Trophoblast cell (in vitro differentiated cells and primary cell): Measurements from ENCODE around the gene VTI1A.

Experiments
- DNase-seq, 2 donors: peaks; one replicate each; pipeline ENCODE4 v3.0.0-alpha.2; 2016
- H2AFZ ChIP-seq: 2 replicates; pipeline ENCODE4 v1.6.1; 2013; ENCODE audit warnings: low read length, moderate library complexity, mild to moderate bottlenecking; ENCODE audit not compliant: insufficient read depth, poor library complexity
- H2AK5ac ChIP-seq: 2 replicates; pipeline ENCODE4 v1.6.1; 2013; ENCODE audit warnings: mild to moderate bottlenecking, low read length
- H2BK120ac ChIP-seq: 2 replicates; pipeline ENCODE4 v1.6.1; 2013; ENCODE audit warnings: low read length, mild to moderate bottlenecking, moderate library complexity; ENCODE audit not compliant: insufficient read depth, poor library complexity
- H2BK12ac ChIP-seq: 2 replicates; pipeline ENCODE4 v1.6.1; 2013; ENCODE audit warnings: mild to moderate bottlenecking, low read length, moderate library complexity
- H2BK5ac ChIP-seq: 2 replicates; pipeline ENCODE4 v1.6.1; 2013; ENCODE audit warnings: low read length, low read depth, moderate library complexity, mild to moderate bottlenecking; ENCODE audit not compliant: poor library complexity
- H3K14ac ChIP-seq: 2 replicates; pipeline ENCODE4 v1.6.1; 2013; ENCODE audit warnings: mild to moderate bottlenecking, low read length
- H3K18ac ChIP-seq: 2 replicates; pipeline ENCODE4 v1.6.1; 2013; ENCODE audit warnings: mild to moderate bottlenecking, low read length
- H3K23ac ChIP-seq: 2 replicates; pipeline ENCODE4 v1.6.1; 2013; ENCODE audit warnings: low read length
- H3K27ac ChIP-seq: 2 replicates; pipeline ENCODE4 v1.5.1; 2013; ENCODE audit warnings: low read depth, mild to moderate bottlenecking, inconsistent platforms, low read length, moderate library complexity
- H3K27me3 ChIP-seq: 2 replicates; pipeline ENCODE4 v1.6.1; 2013; ENCODE audit warnings: inconsistent platforms, mild to moderate bottlenecking, low read length, moderate library complexity; ENCODE audit not compliant: insufficient read depth
- H3K36me3 ChIP-seq, 2 experiments: 1 replicate in 1 of 2; 2 replicates in 1 of 2; pipeline ENCODE4 v1.6.1; 2013; ENCODE audit warnings: low read length in 2 of 2, mild to moderate bottlenecking in 2 of 2, moderate library complexity in 1 of 2; ENCODE audit not compliant: insufficient read depth in 2 of 2, control insufficient read depth in 1 of 2
- H3K4ac ChIP-seq: 2 replicates; pipeline ENCODE4 v1.6.1; 2013; ENCODE audit warnings: low read depth, mild to moderate bottlenecking, low read length, moderate library complexity
- H3K4me1 ChIP-seq, 2 experiments: 1 replicate in 1 of 2; 2 replicates in 1 of 2; pipeline ENCODE4 v1.6.1; 2013; ENCODE audit warnings: low read length in 2 of 2, mild to moderate bottlenecking in 2 of 2, moderate library complexity in 1 of 2; ENCODE audit not compliant: insufficient read depth in 2 of 2, control insufficient read depth in 1 of 2
- H3K4me2 ChIP-seq: 2 replicates; pipeline ENCODE4 v1.6.1; 2013; ENCODE audit warnings: inconsistent platforms, mild to moderate bottlenecking, low read length, moderate library complexity
- H3K4me3 ChIP-seq: 2 replicates; pipeline ENCODE4 v1.5.1; 2013; ENCODE audit warnings: mild to moderate bottlenecking, low read depth, low read length, inconsistent platforms
- H3K79me1 ChIP-seq: one replicate; pipeline ENCODE4 v1.6.1; 2013; ENCODE audit warnings: low read length
- H3K79me2 ChIP-seq: 2 replicates; pipeline ENCODE4 v1.6.1; 2013; ENCODE audit warnings: low read length, mild to moderate bottlenecking; ENCODE audit not compliant: control insufficient read depth, insufficient read depth, poor library complexity
- H3K9ac ChIP-seq: 2 replicates; pipeline ENCODE4 v1.6.1; 2013; ENCODE audit warnings: mild to moderate bottlenecking, low read length
- H3K9me3 ChIP-seq: 2 replicates; pipeline ENCODE4 v1.6.1; 2013; ENCODE audit warnings: low read depth, mild to moderate bottlenecking, control low read depth, inconsistent platforms, low read length; ENCODE audit not compliant: insufficient read depth
- H4K12ac ChIP-seq: 2 replicates; pipeline ENCODE4 v1.6.1; 2013; ENCODE audit warnings: low read depth, mild to moderate bottlenecking, low read length, moderate library complexity
- H4K8ac ChIP-seq: 2 replicates; pipeline ENCODE4 v1.6.1; 2013; ENCODE audit warnings: low read depth, mild to moderate bottlenecking, low read length, moderate library complexity
- H4K91ac ChIP-seq: one replicate; pipeline ENCODE4 v1.6.1; 2013; ENCODE audit warnings: low read depth, mild to moderate bottlenecking, low read length, moderate library complexity
- WGBS: extraction: QIAGEN DNeasy Blood & Tissue Kit; methylation state at CpG from one replicate; pipeline ENCODE4 v1.1.7; 2013; ENCODE audit warnings: missing lambda C conversion rate; ENCODE audit not compliant: insufficient read length, insufficient coverage; ENCODE audit errors: extremely low coverage; 5-methylcytosine and 5-hydroxymethylcytosine counted together

The VTI1A gene

DNA sequence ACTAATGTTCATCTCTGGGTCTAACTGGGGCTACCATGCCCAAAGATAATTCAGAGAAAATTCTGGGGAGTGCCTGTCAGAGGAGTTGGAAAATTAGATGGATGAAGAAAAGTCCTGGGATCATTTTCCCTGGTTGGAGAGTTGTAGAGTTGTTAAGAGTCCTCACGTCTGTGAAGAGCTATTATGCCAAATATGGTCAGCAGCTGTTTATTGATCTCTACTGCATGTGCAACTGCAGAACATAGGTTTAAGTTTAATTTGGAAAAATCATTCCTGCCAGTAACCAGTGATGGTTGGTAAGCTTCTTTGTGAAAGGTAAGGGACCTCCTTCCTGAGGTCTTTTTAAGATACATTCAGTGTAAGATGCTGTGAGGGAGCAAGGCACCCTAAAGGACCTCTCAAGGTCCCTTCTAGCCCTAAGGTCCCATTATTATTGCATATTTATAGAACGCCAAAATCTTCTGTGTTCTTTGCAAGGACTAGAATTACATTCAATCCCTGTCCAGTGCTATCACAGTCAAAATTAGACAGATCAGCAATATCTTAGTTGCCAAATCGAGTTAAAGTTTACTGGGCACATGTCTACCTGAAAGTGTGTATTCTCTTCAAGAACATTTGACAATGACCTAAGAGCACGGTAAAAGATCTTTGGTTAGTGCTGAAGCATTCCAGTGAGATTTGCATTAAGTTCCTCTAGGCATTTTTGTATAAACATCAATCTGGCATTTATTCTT is 62.7 kb downstream of the VTI1A start:
- WGBS, result no CpG with 5 or more reads among the region's 4 CpGs
- Histone ChIP-seq H3K14ac (no peak overlapping the region), H3K23ac (no peak overlapping the region), H2AK5ac (no peak overlapping the region), H3K4me2 (no peak overlapping the region), H3K4me1 (no peaks in the 10 kb centered on the region), H3K79me1 (no peaks in the 10 kb centered on the region), H4K91ac (no peak overlapping the region), H2BK12ac (no peak overlapping the region), H3K79me2 (no peaks in the 10 kb centered on the region), H4K12ac (no peak overlapping the region), H3K36me3 (no peaks in the 10 kb centered on the region), H3K27ac (no peak overlapping the region), H2BK120ac (no peak overlapping the region), H3K4ac (no peak overlapping the region), H3K9me3 (no peaks in the 10 kb centered on the region), H2AFZ (no peak overlapping the region), H4K8ac (no peak overlapping the region), H3K18ac (no peak overlapping the region), H3K27me3 (no peaks in the 10 kb centered on the region), H3K4me3 (no peak overlapping the region), H3K9ac (no peak overlapping the region), H2BK5ac (no peak overlapping the region)
- no peak for DNase-seq

DNA sequence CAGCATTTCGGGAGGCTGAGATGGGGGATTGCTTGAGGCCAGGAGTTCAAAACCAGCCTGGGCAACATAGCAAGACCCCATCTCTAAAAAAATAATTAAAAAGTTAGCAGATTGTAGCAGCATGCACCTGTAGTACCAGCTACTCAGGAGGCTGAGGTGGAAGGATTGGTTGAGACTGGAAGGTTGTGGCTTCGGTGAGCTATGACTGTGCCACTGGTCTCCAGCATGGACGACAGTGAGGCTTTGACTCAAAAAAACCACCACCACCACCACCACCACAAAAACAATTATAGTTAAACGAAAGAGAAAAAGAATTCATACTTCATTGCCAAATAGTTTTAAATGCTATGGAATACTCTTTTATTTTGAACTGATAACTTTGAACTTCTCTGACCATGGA is 63.4 kb downstream of the VTI1A start:
- H3K23ac ChIP-seq, result no peak overlapping the region
- no peaks in the 10 kb centered on the region for H3K79me1 ChIP-seq
- H3K4me1 ChIP-seq, result no peaks in the 10 kb centered on the region

DNA sequence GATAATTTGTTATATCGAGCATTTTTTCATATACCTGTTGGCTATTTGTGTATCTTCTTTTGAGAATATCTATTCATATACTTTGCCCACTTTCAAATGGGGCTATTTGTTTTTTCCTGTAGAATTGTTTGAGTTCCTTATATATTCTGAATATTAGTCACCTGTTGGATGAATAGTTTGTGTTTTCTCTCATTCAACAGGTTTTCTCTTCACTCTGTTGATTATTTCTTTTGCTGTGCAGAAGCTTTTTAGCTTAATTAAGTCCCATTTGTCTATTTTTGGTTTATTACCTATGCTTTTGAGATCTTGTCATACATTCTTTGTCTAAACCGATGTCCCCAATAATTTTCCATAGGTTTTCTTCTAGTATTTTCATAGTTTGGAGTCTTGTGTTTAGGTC is 65.3 kb downstream of the VTI1A start:
- Histone ChIP-seq H3K79me2 (no peaks in the 10 kb centered on the region), H4K12ac (no peak overlapping the region), H3K18ac (no peak overlapping the region), H3K4ac (no peak overlapping the region), H3K4me1 (no peaks in the 10 kb centered on the region), H3K9ac (no peak overlapping the region), H3K9me3 (no peaks in the 10 kb centered on the region), H3K36me3 (no peaks in the 10 kb centered on the region), H3K79me1 (no peaks in the 10 kb centered on the region), H3K27me3 (no peaks in the 10 kb centered on the region), H3K4me2 (no peak overlapping the region), H4K91ac (no peak overlapping the region), H3K23ac (no peak overlapping the region), H3K27ac (no peak overlapping the region), H3K14ac (no peak overlapping the region), H3K4me3 (no peak overlapping the region), H2BK120ac (no peak overlapping the region), H4K8ac (no peak overlapping the region), H2BK12ac (no peak overlapping the region), H2AK5ac (no peak overlapping the region), H2BK5ac (no peak overlapping the region), H2AFZ (no peak overlapping the region)
- WGBS, result no CpG with 5 or more reads among the region's 2 CpGs
- DNase-seq, result no peak

More for the DNA sequence above, 63.4 kb downstream of the VTI1A start:
- Histone ChIP-seq H4K8ac (no peak overlapping the region), H2BK5ac (no peak overlapping the region), H3K27ac (no peak overlapping the region), H3K9me3 (no peaks in the 10 kb centered on the region), H2BK120ac (no peak overlapping the region), H3K4me3 (no peak overlapping the region), H3K36me3 (no peaks in the 10 kb centered on the region), H3K4me2 (no peak overlapping the region), H2AK5ac (no peak overlapping the region), H3K4ac (no peak overlapping the region), H3K27me3 (no peaks in the 10 kb centered on the region), H2BK12ac (no peak overlapping the region), H3K79me2 (no peaks in the 10 kb centered on the region), H3K9ac (no peak overlapping the region), H4K91ac (no peak overlapping the region), H3K14ac (no peak overlapping the region), H2AFZ (no peak overlapping the region), H4K12ac (no peak overlapping the region), H3K18ac (no peak overlapping the region)
- DNase-seq, result no peak
- no CpG with 5 or more reads among the region's 4 CpGs for WGBS

DNA sequence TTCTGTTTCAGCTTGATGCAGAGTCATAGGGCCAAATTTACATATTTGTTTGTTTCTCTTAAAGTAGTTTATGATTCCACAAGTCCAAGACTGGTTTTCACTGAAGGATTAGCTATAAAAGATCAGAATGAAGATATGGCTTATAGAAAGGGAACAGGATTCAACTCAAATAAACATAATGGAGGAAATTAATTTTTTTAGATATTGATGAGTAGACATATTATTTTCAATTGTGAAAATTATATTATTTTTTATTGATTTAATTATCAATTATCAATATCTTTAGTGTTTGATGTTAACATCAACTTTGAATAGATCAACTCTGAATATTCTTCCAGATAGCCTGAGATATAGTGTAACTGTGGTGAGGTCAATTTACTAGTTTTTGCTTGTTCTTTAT is 68.1 kb downstream of the VTI1A start:
- Histone ChIP-seq H2BK12ac (no peak overlapping the region), H4K12ac (no peak overlapping the region), H3K9me3 (no peaks in the 10 kb centered on the region), H4K91ac (no peak overlapping the region), H3K79me1 (no peaks in the 10 kb centered on the region), H3K18ac (no peak overlapping the region), H4K8ac (no peak overlapping the region), H3K4me2 (no peak overlapping the region), H3K14ac (no peak overlapping the region), H3K79me2 (no peaks in the 10 kb centered on the region), H3K36me3 (no peaks in the 10 kb centered on the region), H3K4ac (no peak overlapping the region), H3K23ac (no peak overlapping the region), H2BK5ac (no peak overlapping the region), H2BK120ac (no peak overlapping the region), H3K9ac (no peak overlapping the region), H2AFZ (no peak overlapping the region), H3K27ac (no peak overlapping the region), H3K27me3 (no peaks in the 10 kb centered on the region), H3K4me1 (no peaks in the 10 kb centered on the region), H2AK5ac (no peak overlapping the region), H3K4me3 (no peak overlapping the region)
- no peak for DNase-seq
